ENCODE results near the gene BLZF1. TPM values are rescaled to one million over a fixed set of nuclear protein-coding genes. Genes with fewer than 3 reads are reported as not detected.
"Not testable (repeated sequence)": the region's sequence is repeated elsewhere in the genome, so short reads cannot be mapped to it uniquely, and the experiment has no call there.

Gene BLZF1
- total and polyA plus RNA-seq, 2 of the 8 experiments (the other 6 are each of a cell fraction or from before 2014, with no cell fraction given): 1.8 to 10.3 TPM

- H3K56ac ChIP-seq (replicated peaks; ENCODE audit: insufficient read length, low read depth, low read length); H3K4me2 ChIP-seq (ENCODE audit: insufficient read depth in 1 of 2, low read depth in 2 of 2, low read length in 2 of 2); H3K36me3 ChIP-seq (ENCODE audit: control insufficient read depth in 2 of 4, insufficient read depth in 4 of 4, low read length in 3 of 4); H2AFZ ChIP-seq (ENCODE audit: low read length); FAIRE-seq; H3K23me2 ChIP-seq (ENCODE audit: low read depth, low read length); H4K5ac ChIP-seq (ENCODE audit: insufficient read length, low read depth, low read length); H2AK5ac ChIP-seq (ENCODE audit: low read depth, low read length); DNase-seq (ENCODE audit: low read depth in 1 of 2, low spot score in 2 of 2); H3K27me3 ChIP-seq (replicated peaks in 1 of 4; ENCODE audit: control insufficient read depth in 3 of 4, extremely low read depth in 1 of 4, insufficient read depth in 3 of 4, low read length in 3 of 4); H2BK20ac ChIP-seq (ENCODE audit: low read length); POLR2A ChIA-PET (ENCODE audit: partially characterized antibody); H3K79me1 ChIP-seq (ENCODE audit: low read depth, low read length); H2BK15ac ChIP-seq (ENCODE audit: low read length); H3K4ac ChIP-seq (replicated peaks; ENCODE audit: insufficient read length, low read depth, low read length); H3K9me3 ChIP-seq (ENCODE audit: insufficient read depth in 2 of 2, low read depth in 1 of 2, low read length in 1 of 2); H3K14ac ChIP-seq (ENCODE audit: insufficient read length); H3K9ac ChIP-seq (replicated peaks in 1 of 4; ENCODE audit: extremely low read depth in 1 of 4, low read depth in 3 of 4, low read length in 3 of 4); H3K4me1 ChIP-seq (replicated peaks in 1 of 4; ENCODE audit: control insufficient read depth in 3 of 4, insufficient read depth in 4 of 4, low read length in 3 of 4); H3K4me3 ChIP-seq (ENCODE audit: extremely low read depth in 1 of 4, insufficient read depth in 2 of 4, low read depth in 3 of 4, low read length in 4 of 4); H2BK120ac ChIP-seq (replicated peaks; ENCODE audit: low read depth, low read length); H3K27ac ChIP-seq (ENCODE audit: low read depth, low read length); H4K8ac ChIP-seq (ENCODE audit: extremely low read depth, insufficient read depth, low read length); H3K79me2 ChIP-seq (ENCODE audit: control insufficient read depth in 1 of 2, insufficient read depth in 2 of 2, low read length in 2 of 2); H4K20me1 ChIP-seq (replicated peaks in 1 of 2; ENCODE audit: control insufficient read depth in 1 of 2, insufficient read depth in 2 of 2, low read length in 2 of 2); H2BK5ac ChIP-seq (ENCODE audit: low read depth, low read length); H3K23ac ChIP-seq (ENCODE audit: insufficient read length); H2BK12ac ChIP-seq (ENCODE audit: low read depth, low read length); H3K18ac ChIP-seq (ENCODE audit: extremely low read depth, low read length); H4K91ac ChIP-seq (replicated peaks; ENCODE audit: insufficient read length, low read length); CTCF ChIA-PET (ENCODE audit: partially characterized antibody): not testable (repeated sequence)
- WGBS, 2 experiments (ENCODE audit: extremely low coverage in 1 of 2, insufficient coverage in 1 of 2, insufficient read length in 1 of 2, insufficient replicate concordance in 2 of 2, low coverage in 1 of 2, low lambda C conversion rate in 2 of 2, missing lambda C conversion rate in 1 of 2): 95% methylated on average over 3 of the region's 3 CpGs; no CpG with 5 or more reads in 1 of the 2 experiments
Observed at GRCh38 chr1:169334727-169335126, 33.3 kb upstream of the BLZF1 start.

- POLR2A ChIA-PET (ENCODE audit: partially characterized antibody); H2BK5ac ChIP-seq (ENCODE audit: low read depth, low read length); H3K14ac ChIP-seq (ENCODE audit: insufficient read length); H3K4ac ChIP-seq (replicated peaks; ENCODE audit: insufficient read length, low read depth, low read length); H3K4me2 ChIP-seq (ENCODE audit: insufficient read depth in 1 of 2, low read depth in 2 of 2, low read length in 2 of 2); H3K36me3 ChIP-seq (ENCODE audit: control insufficient read depth in 2 of 4, insufficient read depth in 4 of 4, low read length in 3 of 4); H3K23ac ChIP-seq (ENCODE audit: insufficient read length); H3K9ac ChIP-seq (replicated peaks in 1 of 4; ENCODE audit: extremely low read depth in 1 of 4, low read depth in 3 of 4, low read length in 3 of 4); H2AK5ac ChIP-seq (ENCODE audit: low read depth, low read length); FAIRE-seq; H3K79me2 ChIP-seq (ENCODE audit: control insufficient read depth in 1 of 2, insufficient read depth in 2 of 2, low read length in 2 of 2); H3K79me1 ChIP-seq (ENCODE audit: low read depth, low read length); H3K18ac ChIP-seq (ENCODE audit: extremely low read depth, low read length); H3K23me2 ChIP-seq (ENCODE audit: low read depth, low read length); H4K8ac ChIP-seq (ENCODE audit: extremely low read depth, insufficient read depth, low read length); H2BK15ac ChIP-seq (ENCODE audit: low read length); H3K27me3 ChIP-seq (replicated peaks in 1 of 4; ENCODE audit: control insufficient read depth in 3 of 4, extremely low read depth in 1 of 4, insufficient read depth in 3 of 4, low read length in 3 of 4); H4K20me1 ChIP-seq (replicated peaks in 1 of 2; ENCODE audit: control insufficient read depth in 1 of 2, insufficient read depth in 2 of 2, low read length in 2 of 2); H4K5ac ChIP-seq (ENCODE audit: insufficient read length, low read depth, low read length); DNase-seq (ENCODE audit: low read depth in 1 of 2, low spot score in 2 of 2); H2AFZ ChIP-seq (ENCODE audit: low read length); H3K4me1 ChIP-seq (replicated peaks in 1 of 4; ENCODE audit: control insufficient read depth in 3 of 4, insufficient read depth in 4 of 4, low read length in 3 of 4); H4K91ac ChIP-seq (replicated peaks; ENCODE audit: insufficient read length, low read length); H3K4me3 ChIP-seq (ENCODE audit: extremely low read depth in 1 of 4, insufficient read depth in 2 of 4, low read depth in 3 of 4, low read length in 4 of 4); H2BK120ac ChIP-seq (replicated peaks; ENCODE audit: low read depth, low read length); H3K56ac ChIP-seq (replicated peaks; ENCODE audit: insufficient read length, low read depth, low read length); H2BK12ac ChIP-seq (ENCODE audit: low read depth, low read length); H3K27ac ChIP-seq (ENCODE audit: low read depth, low read length); H2BK20ac ChIP-seq (ENCODE audit: low read length): not testable (repeated sequence)
- 97% methylated on average over 26 of the region's 35 CpGs; no CpG with 5 or more reads in 1 of the 2 experiments for WGBS, 2 experiments (ENCODE audit: extremely low coverage in 1 of 2, insufficient coverage in 1 of 2, insufficient read length in 1 of 2, insufficient replicate concordance in 2 of 2, low coverage in 1 of 2, low lambda C conversion rate in 2 of 2, missing lambda C conversion rate in 1 of 2)
- CTCF ChIA-PET (ENCODE audit: partially characterized antibody): interaction anchor here (1.1 to 1.3 kb wide), 2 partner anchors 10 to 734 kb away, joined by 3 read pairs; no protein-coding TSS in a partner anchor
- peaks cover 6 to 13% of the 10 kb centered on the region in 2 experiments; a peak in 3 of 4 replicates for H3K9me3 ChIP-seq (ENCODE audit: insufficient read depth in 2 of 2, low read depth in 1 of 2, low read length in 1 of 2)
Observed at GRCh38 chr1:169336947-169337715, 30.9 kb upstream of the BLZF1 start.
